ENCODE data around the gene ATP8A1. TPM values are rescaled to one million over a fixed set of nuclear protein-coding genes. Genes with fewer than 3 reads are reported as not detected.

The ATP8A1 gene
- total RNA-seq, 2 donors from 2014 or later, result 17.9 to 18.7 TPM

DNA sequence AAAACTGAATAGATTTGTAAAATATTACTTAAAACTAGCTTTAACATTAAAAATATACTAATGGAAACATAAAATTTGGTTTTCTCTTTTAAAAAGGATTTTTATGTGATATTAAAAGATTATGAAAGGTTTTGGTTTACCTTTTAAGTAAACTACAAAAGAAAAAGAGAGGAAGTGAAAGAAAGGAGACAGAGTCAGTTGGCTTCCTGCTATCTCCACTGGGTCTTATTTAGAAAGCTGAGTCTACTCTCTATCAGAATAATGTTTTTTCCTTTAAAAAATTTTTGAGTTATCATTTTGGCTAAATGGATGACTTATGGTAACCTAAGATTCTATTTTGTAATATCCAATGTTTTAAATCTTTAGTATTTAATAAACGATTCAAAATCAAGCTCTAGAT is 21.6 kb upstream of the ATP8A1 start:
- H3K9ac ChIP-seq (ENCODE audit: extremely low read depth, low read length, poor library complexity, severe bottlenecking), result no peak overlapping the region
- H3K36me3 Mint-ChIP-seq (ENCODE audit: low read depth), result no peaks in the 10 kb centered on the region
- no peaks in the 10 kb centered on the region for H3K4me1 Mint-ChIP-seq
- no peaks in the 10 kb centered on the region for H3K27me3 ChIP-seq (ENCODE audit: control insufficient read depth, insufficient read depth, low read length, poor library complexity, severe bottlenecking)
- H3K27ac Mint-ChIP-seq, result no peak overlapping the region
- H3K9me3 Mint-ChIP-seq, result no peaks in the 10 kb centered on the region
- H3K4me3 Mint-ChIP-seq, result no peak overlapping the region
- H3K27ac ChIP-seq (ENCODE audit: low read depth, low read length), result no peak overlapping the region
- H3K27me3 Mint-ChIP-seq (ENCODE audit: insufficient read depth), result no peaks in the 10 kb centered on the region
- DNase-seq, result no peak
- WGBS, 2 experiments (ENCODE audit: insufficient coverage in 1 of 2, insufficient read length in 1 of 2), result 100% methylated on average over 1 of the region's 1 CpG; no CpG with 5 or more reads in 1 of the 2 experiments
- H3K4me1 ChIP-seq (ENCODE audit: control insufficient read depth, insufficient read depth, low read length), result no peaks in the 10 kb centered on the region
- TF ChIP-seq, protein P1, sequence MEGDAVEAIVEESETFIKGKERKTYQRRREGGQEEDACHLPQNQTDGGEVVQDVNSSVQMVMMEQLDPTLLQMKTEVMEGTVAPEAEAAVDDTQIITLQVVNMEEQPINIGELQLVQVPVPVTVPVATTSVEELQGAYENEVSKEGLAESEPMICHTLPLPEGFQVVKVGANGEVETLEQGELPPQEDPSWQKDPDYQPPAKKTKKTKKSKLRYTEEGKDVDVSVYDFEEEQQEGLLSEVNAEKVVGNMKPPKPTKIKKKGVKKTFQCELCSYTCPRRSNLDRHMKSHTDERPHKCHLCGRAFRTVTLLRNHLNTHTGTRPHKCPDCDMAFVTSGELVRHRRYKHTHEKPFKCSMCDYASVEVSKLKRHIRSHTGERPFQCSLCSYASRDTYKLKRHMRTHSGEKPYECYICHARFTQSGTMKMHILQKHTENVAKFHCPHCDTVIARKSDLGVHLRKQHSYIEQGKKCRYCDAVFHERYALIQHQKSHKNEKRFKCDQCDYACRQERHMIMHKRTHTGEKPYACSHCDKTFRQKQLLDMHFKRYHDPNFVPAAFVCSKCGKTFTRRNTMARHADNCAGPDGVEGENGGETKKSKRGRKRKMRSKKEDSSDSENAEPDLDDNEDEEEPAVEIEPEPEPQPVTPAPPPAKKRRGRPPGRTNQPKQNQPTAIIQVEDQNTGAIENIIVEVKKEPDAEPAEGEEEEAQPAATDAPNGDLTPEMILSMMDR (conservative IDR thresholded peaks at IDR 0.05), result no peak
- peaks cover 4% of the 10 kb centered on the region for H3K9me3 ChIP-seq (ENCODE audit: control insufficient read depth, low read length)
- no peak overlapping the region for H3K4me3 ChIP-seq (ENCODE audit: low read length)
- no peaks in the 10 kb centered on the region for H3K36me3 ChIP-seq (ENCODE audit: control insufficient read depth, insufficient read depth, low read length)

DNA sequence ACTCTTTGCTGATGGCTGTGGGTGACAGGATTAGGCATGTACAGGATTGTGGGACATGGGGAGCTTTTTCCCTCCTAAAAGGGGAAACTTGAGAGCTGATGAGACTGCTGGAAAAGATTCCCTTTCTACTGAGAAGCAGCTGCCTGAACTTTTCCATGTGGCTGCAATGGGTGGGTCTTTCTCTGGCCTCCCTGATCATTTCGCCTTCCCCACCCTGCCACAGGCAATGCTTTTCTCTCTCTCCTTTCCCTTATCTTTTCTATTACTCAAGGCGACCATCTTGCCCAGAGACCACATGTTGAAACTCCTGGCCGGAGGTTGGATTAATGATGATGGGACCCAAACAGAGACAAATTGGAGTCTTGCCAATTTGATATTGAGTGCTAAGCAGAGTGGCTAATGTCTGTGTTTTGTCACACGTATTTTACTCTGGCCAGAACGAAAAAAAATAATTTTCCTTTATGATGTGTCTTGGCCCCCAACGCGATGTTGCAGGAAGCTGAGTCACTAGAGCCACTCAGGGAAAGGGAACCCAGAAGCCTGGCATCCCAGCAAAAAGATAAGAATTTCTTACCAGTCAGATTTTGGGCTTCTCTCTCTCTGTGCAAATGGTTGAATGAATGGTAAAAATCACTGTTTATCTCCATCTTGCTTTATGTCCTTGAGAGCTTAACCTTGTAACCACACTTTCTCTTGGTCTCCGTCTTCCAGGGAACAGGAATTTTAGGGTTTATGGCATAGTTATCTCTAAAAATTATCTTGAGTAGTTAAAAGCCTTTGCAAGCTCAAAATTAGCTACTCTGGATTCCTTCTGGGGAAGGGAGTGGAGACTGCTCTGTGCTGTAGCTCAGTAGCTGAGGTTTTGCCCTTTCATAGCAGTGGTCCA is 19.4 kb upstream of the ATP8A1 start:
- H3K27me3 ChIP-seq (ENCODE audit: control insufficient read depth, insufficient read depth, low read length, poor library complexity, severe bottlenecking), result no peaks in the 10 kb centered on the region
- no peak overlapping the region for H3K27ac ChIP-seq (ENCODE audit: low read depth, low read length)
- WGBS, 2 experiments (ENCODE audit: insufficient coverage in 1 of 2, insufficient read length in 1 of 2), result 90 to 96% methylated on average over 5 to 8 of the region's 8 CpGs
- no peak overlapping the region for H3K9ac ChIP-seq (ENCODE audit: extremely low read depth, low read length, poor library complexity, severe bottlenecking)
- no peak overlapping the region for H3K27ac Mint-ChIP-seq
- no peak for DNase-seq
- H3K9me3 ChIP-seq (ENCODE audit: control insufficient read depth, low read length), result peaks cover 4% of the 10 kb centered on the region
- peaks cover 5% of the 10 kb centered on the region for H3K4me1 Mint-ChIP-seq
- no peaks in the 10 kb centered on the region for H3K4me1 ChIP-seq (ENCODE audit: control insufficient read depth, insufficient read depth, low read length)
- H3K36me3 Mint-ChIP-seq (ENCODE audit: low read depth), result no peaks in the 10 kb centered on the region
- TF ChIP-seq, protein P1 (conservative IDR thresholded peaks at IDR 0.05), result no peak
- no peak overlapping the region for H3K4me3 Mint-ChIP-seq
- H3K4me3 ChIP-seq (ENCODE audit: low read length), result no peak overlapping the region
- no peaks in the 10 kb centered on the region for H3K9me3 Mint-ChIP-seq
- no peaks in the 10 kb centered on the region for H3K36me3 ChIP-seq (ENCODE audit: control insufficient read depth, insufficient read depth, low read length)
- H3K27me3 Mint-ChIP-seq (ENCODE audit: insufficient read depth), result no peaks in the 10 kb centered on the region

DNA sequence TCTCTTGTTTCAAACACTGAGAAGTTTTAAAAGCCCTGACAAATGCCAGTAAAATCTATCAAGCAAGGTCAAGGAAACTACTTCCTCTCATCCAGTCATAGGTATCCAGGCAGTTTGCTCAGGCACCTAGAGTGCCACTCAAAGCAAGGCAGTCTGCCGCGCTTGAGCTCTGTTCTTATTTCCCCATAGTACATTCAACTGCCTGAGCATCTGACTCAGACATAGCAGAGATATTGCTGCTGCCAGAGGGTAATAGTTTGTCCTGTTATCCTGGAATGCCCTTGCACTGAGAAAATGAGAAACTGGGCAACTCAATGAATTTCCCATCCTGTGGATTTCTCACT is 16.1 kb upstream of the ATP8A1 start:
- H3K27me3 ChIP-seq (ENCODE audit: control insufficient read depth, insufficient read depth, low read length, poor library complexity, severe bottlenecking), result no peaks in the 10 kb centered on the region
- H3K27ac Mint-ChIP-seq, result no peak overlapping the region
- no peaks in the 10 kb centered on the region for H3K36me3 Mint-ChIP-seq (ENCODE audit: low read depth)
- H3K4me3 Mint-ChIP-seq, result no peak overlapping the region
- H3K4me1 Mint-ChIP-seq, result peaks cover 6% of the 10 kb centered on the region
- no peak overlapping the region for H3K27ac ChIP-seq (ENCODE audit: low read depth, low read length)
- H3K4me1 ChIP-seq (ENCODE audit: control insufficient read depth, insufficient read depth, low read length), result no peaks in the 10 kb centered on the region
- no peaks in the 10 kb centered on the region for H3K27me3 Mint-ChIP-seq (ENCODE audit: insufficient read depth)
- no peak for DNase-seq
- no peak overlapping the region for H3K4me3 ChIP-seq (ENCODE audit: low read length)
- H3K9me3 Mint-ChIP-seq, result no peaks in the 10 kb centered on the region
- WGBS, 2 experiments (ENCODE audit: insufficient coverage in 1 of 2, insufficient read length in 1 of 2), result 89 to 94% methylated on average over 2 of the region's 2 CpGs
- H3K9ac ChIP-seq (ENCODE audit: extremely low read depth, low read length, poor library complexity, severe bottlenecking), result no peak overlapping the region
- peaks cover 4% of the 10 kb centered on the region for H3K9me3 ChIP-seq (ENCODE audit: control insufficient read depth, low read length)
- no peaks in the 10 kb centered on the region for H3K36me3 ChIP-seq (ENCODE audit: control insufficient read depth, insufficient read depth, low read length)
- TF ChIP-seq, protein P1 (conservative IDR thresholded peaks at IDR 0.05), result no peak

Data from endodermal cell (in vitro differentiated cells).